ENCODE measurements around the gene LUZP1.

GRCh38 chr1:23134055-23134454 is 34.6 kb downstream of the LUZP1 start:
- TF ChIP-seq MAX (IDR thresholded peaks at IDR 0.05; ENCODE audit: low read depth, low read length): no peak
- no peak for TF ChIP-seq CTCF (IDR thresholded peaks at IDR 0.05; ENCODE audit: low read depth, low read length)
- TF ChIP-seq POLR2A (IDR thresholded peaks at IDR 0.05; ENCODE audit: extremely low read depth, insufficient read length): no peak
- no peak for TF ChIP-seq MYC (IDR thresholded peaks at IDR 0.05; ENCODE audit: low read depth, low read length)

Data from NB4 (cell line).